HG03439 (cell line): ENCODE results near the gene SYT17.

Experiments
- ATAC-seq: cut with Tn5 transposase; IDR thresholded peaks from one replicate; pipeline ENCODE4 v1.9.1; 2021; ENCODE audit warnings: mild to moderate bottlenecking, moderate library complexity; ENCODE audit not compliant: unreplicated experiment

The SYT17 gene

GRCh38 chr16:19167710-19168370, at the start of gene SYT17:
Gene SYT17, plus strand, starts transcription at chr16:19168240. Its CDS starts 407 bp downstream, at chr16:19168647.
- no peak for ATAC-seq

- ATAC-seq: no peak
These were observed 49.1 kb upstream of the SYT17 start for GRCh38 chr16:19118938-19119431.

- ATAC-seq: no peak
These were observed 48.5 kb upstream of the SYT17 start for GRCh38 chr16:19119564-19119963.

GRCh38 chr16:19123535-19124178, 44.4 kb upstream of the SYT17 start:
- ATAC-seq: no peak

GRCh38 chr16:19126300-19126699, 41.7 kb upstream of the SYT17 start:
- ATAC-seq: no peak

- no peak for ATAC-seq
These were observed 40.8 kb upstream of the SYT17 start for GRCh38 chr16:19127205-19127604.

- no peak for ATAC-seq
These were observed 40.3 kb upstream of the SYT17 start for GRCh38 chr16:19127674-19128131.

GRCh38 chr16:19128454-19129200, 39.4 kb upstream of the SYT17 start:
- ATAC-seq: no peak

GRCh38 chr16:19130385-19130784, 37.7 kb upstream of the SYT17 start:
- no peak for ATAC-seq

- no peak for ATAC-seq
These were observed 36.9 kb upstream of the SYT17 start for GRCh38 chr16:19130852-19131824.

GRCh38 chr16:19131825-19132218, 36.2 kb upstream of the SYT17 start:
- no peak for ATAC-seq

- no peak for ATAC-seq
These were observed 35.8 kb upstream of the SYT17 start for GRCh38 chr16:19132255-19132654.

- ATAC-seq: no peak
These were observed 35.1 kb upstream of the SYT17 start for GRCh38 chr16:19132898-19133297.

- no peak for ATAC-seq
These were observed 34.4 kb upstream of the SYT17 start for GRCh38 chr16:19133600-19133999.

- ATAC-seq: no peak
These were observed 32.7 kb upstream of the SYT17 start for GRCh38 chr16:19135201-19135842.

- no peak for ATAC-seq
These were observed 32.1 kb upstream of the SYT17 start for GRCh38 chr16:19135896-19136438.

- ATAC-seq: no peak
These were observed 31.4 kb upstream of the SYT17 start for GRCh38 chr16:19136549-19137196.

GRCh38 chr16:19137201-19138128, 30.6 kb upstream of the SYT17 start:
- ATAC-seq: no peak
